Heart left ventricle (tissue), 16 donors: Measurements from ENCODE around the gene NRTN. TPM values are rescaled to one million over a fixed set of nuclear protein-coding genes. Genes with fewer than 3 reads are reported as not detected.
"Not testable (repeated sequence)": the region's sequence is repeated elsewhere in the genome, so short reads cannot be mapped to it uniquely, and the experiment has no call there.

Experiments
- ATAC-seq, 4 donors: fragments of 200-7000 bp; cut with Tn5 transposase; one replicate each; pipeline ENCODE4 v1.9.1; 2020 to 2022; ENCODE audit warnings: moderate library complexity in 4 of 4, mild to moderate bottlenecking in 3 of 4, moderate number of reproducible peaks in 1 of 4
- DNase-seq, 5 donors: peaks; one replicate each; pipeline ENCODE4 v3.0.0-alpha.2; 2020
- H3K27ac ChIP-seq, 12 donors: fragments of 200-600 bp; sonication (generic) in 4 of 12; one replicate each; pipeline versions ENCODE4 v1.5.0 to v1.8.0; 2016 to 2022; ENCODE audit warnings: mild to moderate bottlenecking in 2 of 12
- H3K27me3 ChIP-seq, 9 donors: fragments of 200-600 bp; sonication (generic) in 2 of 9; one replicate each; pipeline versions ENCODE4 v1.5.1 to v1.8.0; 2016 to 2022; ENCODE audit warnings: mild to moderate bottlenecking in 3 of 9
- H3K36me3 ChIP-seq, 9 donors: fragments of 200-600 bp; sonication (generic) in 2 of 9; one replicate each; pipeline versions ENCODE4 v1.5.0 to v1.8.0; 2018 to 2022; ENCODE audit warnings: mild to moderate bottlenecking in 2 of 9
- H3K4me1 ChIP-seq, 12 donors: fragments of 200-600 bp; sonication (generic) in 4 of 12; one replicate each; pipeline versions ENCODE4 v1.5.0 to v1.8.0; 2016 to 2022; ENCODE audit warnings: mild to moderate bottlenecking in 3 of 12
- H3K4me3 ChIP-seq, 12 donors: fragments of 200-600 bp; sonication (generic) in 4 of 12; one replicate each; pipeline versions ENCODE4 v1.5.0 to v1.8.0; 2017 to 2022; ENCODE audit warnings: mild to moderate bottlenecking in 9 of 12, moderate library complexity in 4 of 12
- H3K9me3 ChIP-seq, 12 donors: fragments of 200-600 bp; sonication (generic) in 4 of 12; one replicate each; pipeline versions ENCODE4 v1.5.0 to v1.8.0; 2016 to 2022; ENCODE audit warnings: mild to moderate bottlenecking in 1 of 12
- CTCF ChIP-seq, 12 donors: fragments of 200-600 bp; sonication (generic) in 4 of 12; IDR thresholded peaks; one replicate each; pipeline versions ENCODE4 v1.5.0 to v1.8.0; 2018 to 2022; ENCODE audit warnings: antibody characterized with exemption in 12 of 12, mild to moderate bottlenecking in 5 of 12
- POLR2A ChIP-seq, 2 donors: fragments of 450-650 bp; IDR thresholded peaks; one replicate each; pipeline ENCODE4 v1.6.1; 2017; ENCODE audit warnings: antibody characterized with exemption in 2 of 2, mild to moderate bottlenecking in 2 of 2, moderate library complexity in 2 of 2
- WGBS, 4 donors: extraction: QIAGEN DNeasy Blood & Tissue Kit in 2 of 4; methylation state at CpG; one replicate each; pipeline versions ENCODE4 v1.1.5 to v1.1.7; 2013 to 2018; 5-methylcytosine and 5-hydroxymethylcytosine counted together
- intact Hi-C, 10 donors: fragments of 100-400 bp; cut with DNase I; formaldehyde crosslinking; loops; one replicate each; pipeline versions ENCODE4 v1.11.1 to v1.14.2; 2022
- polyA plus RNA-seq, 2 donors: library from polyadenylated mRNA; stranded (reverse); fragments of 200-250 nt; gene quantifications; one replicate each; pipeline ENCODE4 v1.2.3, GENCODE V29; 2013
- total RNA-seq, 9 donors: library from RNA; depleted of rRNA in 2 of 9; stranded (reverse); fragments of >200 nt in 2 of 9; fragmentation: NEBNext Ultra II Directional in 3 of 9; extraction: Animal tissue kit (Norgen Biotek cat#: 25700) in 3 of 9; gene quantifications; one replicate each; pipeline versions ENCODE4 v1.1.0 to v1.2.4, GENCODE V29; 2016 to 2023
- donor health status: ischemic (EF 13 %, LVEDD 7.1; RV severe dilation, severe dysfunction).
- donor health status: healthy with polysubstance abuse.
- donor health status: DM: no; HTN: yes; CAD: no.
- donor health status: DM: no; HTN: no; CAD: no.
- donor health status: ischemic (EF 25% LVEDD 6.9; RV normal size, moderate dysfunction).
- donor health status: ischemic (EF 25% LVEDD 5.7; RV mildly dilated, moderate dysfunction).
- donor health status: healthy.
- donor health status: DM: yes; HTN: yes; CAD: no.
- donor health status: ischemic (EF 35%, LVEDD 5.7; RV mildly dilated, moderate dysfunction).
- donor health status: nonischemic (EF 11% LVEDD 7.7; RV severe dilation, severe dysfunction).
- donor health status: DM: yes; HTN: yes; CAD: no.
- donor health status: PGD.
- donor health status: ischemic (EF 29% LVEDD 5.4; RV normal size, mild dysfunction).
- donor health status: nonischemic (EF 23%, LVEDD 6.1; RV moderate dilation, normal function).

NRTN gene
- total and polyA plus RNA-seq, 11 donors, result 8.0 to 54.2 (median 18.2) TPM

- ATAC-seq (no peak), DNase-seq (no peak)
- no peaks in the 10 kb centered on the region for H3K36me3 ChIP-seq
- no peak overlapping the region for H3K4me3 ChIP-seq
- no peaks in the 10 kb centered on the region for H3K9me3 ChIP-seq
- no peak overlapping the region for H3K27ac ChIP-seq
- TF ChIP-seq CTCF (IDR thresholded peaks at IDR 0.05), result no peak
- TF ChIP-seq POLR2A (IDR thresholded peaks at IDR 0.05), result no peak
- no peaks in the 10 kb centered on the region for H3K4me1 ChIP-seq
- 63 to 71% (median 68%) methylated on average over 15 of the region's 15 CpGs for WGBS, 4 donors
- intact Hi-C loops, result loop anchor here in 1 of 10 donors (5.0 kb wide), 1 partner anchor 34 kb away; the partner anchor contains the start of gene FUT5
- H3K27me3 ChIP-seq, result no peaks in the 10 kb centered on the region
Measured at GRCh38 chr19:5837761-5838352, 33.0 kb downstream of the NRTN start.

DNA sequence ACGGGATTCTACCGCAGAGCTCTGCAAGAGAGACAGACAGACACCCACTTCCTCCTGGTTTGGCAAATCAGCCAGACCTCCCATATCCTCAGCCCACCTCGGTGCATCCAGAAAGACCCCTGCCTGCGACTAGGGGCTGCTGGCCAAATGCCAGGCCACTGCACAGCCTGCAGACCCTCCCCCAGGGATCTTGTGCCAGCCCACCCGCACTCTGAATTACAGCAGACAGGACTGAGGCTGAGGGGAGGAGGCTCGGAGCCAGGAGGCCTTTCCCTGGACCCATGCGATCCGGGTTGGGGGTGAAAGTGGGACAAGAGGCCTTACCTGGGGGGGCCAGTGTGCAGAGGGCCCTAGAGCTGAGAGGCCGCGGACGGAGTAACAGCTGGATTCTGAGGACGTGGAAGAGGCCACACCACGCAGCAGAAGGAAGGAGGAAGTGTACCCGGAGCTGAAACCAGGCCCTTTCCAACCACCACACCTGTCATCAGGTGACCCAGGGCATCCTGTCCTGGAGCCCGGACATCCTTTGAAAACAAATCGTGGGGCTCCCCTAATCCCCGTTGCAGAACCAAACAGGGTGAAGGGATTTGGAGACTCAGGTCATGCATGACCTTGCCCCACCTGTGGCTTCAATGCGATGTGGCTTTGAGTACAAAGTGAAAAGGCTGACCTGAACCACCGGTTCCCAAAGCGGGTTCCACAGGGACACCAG, 33.6 kb downstream of the NRTN start:
- ATAC-seq, result no peak
- DNase-seq, result no peak
- Histone ChIP-seq H3K27me3 (no peaks in the 10 kb centered on the region), H3K27ac (no peak overlapping the region), H3K9me3 (no peaks in the 10 kb centered on the region), H3K4me1 (no peaks in the 10 kb centered on the region), H3K36me3 (no peaks in the 10 kb centered on the region), H3K4me3 (no peak overlapping the region)
- 69 to 80% (median 73%) methylated on average over 20 of the region's 20 CpGs for WGBS, 4 donors
- intact Hi-C loops, result loop anchor here in 1 of 10 donors (5.0 kb wide), 1 partner anchor 34 kb away; the partner anchor contains the start of gene FUT5
- TF ChIP-seq CTCF (IDR thresholded peaks at IDR 0.05) (no peak), POLR2A (IDR thresholded peaks at IDR 0.05) (no peak)

DNA sequence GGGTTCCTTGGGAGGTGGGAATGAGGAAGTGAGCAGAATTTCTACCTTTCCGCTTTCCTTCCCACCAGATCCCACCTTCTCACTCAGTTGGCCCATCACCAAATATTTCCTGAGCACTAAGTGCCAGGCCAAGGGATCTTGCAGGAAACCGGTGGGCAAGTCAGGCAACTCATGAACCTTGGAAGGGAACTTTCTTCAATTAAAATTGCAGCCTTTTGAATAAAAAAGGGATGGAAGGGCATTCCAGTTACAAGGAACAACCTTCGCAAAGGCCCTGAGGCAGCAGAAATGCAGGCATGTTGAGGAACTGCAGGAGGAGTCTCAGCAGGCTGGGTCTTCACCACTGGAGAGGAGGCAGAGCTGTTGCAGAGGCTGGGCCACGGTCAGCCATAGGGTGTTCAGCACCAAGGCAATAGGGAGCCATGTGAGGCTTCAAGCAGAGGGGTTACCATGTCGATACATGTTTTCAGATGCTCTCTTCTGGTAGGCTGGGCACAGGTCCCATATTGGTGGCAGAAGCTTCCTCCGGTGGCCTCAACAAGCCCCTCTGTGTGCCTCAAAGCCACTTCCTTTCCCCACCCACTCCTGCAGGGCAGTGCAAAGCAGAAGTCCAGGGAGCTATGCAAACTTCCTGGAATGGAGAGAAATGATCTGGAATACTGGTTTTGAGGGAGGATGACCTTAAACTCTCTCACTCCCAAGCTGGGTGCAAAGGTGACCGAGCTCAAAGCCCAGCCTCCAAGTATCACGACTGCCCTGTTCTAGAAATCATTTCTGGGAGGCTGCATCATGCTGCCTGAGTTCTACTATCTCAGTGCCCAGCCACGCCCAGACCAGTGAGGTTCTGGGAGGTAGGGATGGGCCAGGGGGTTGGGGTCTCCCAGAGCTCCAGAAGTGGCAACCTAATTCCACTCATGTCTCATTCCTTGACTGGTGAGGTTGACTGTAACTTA, 34.5 kb downstream of the NRTN start, which contains the start of gene FUT6:
FUT6 (minus strand) TSS at position 638 of the 953 bp plus-strand sequence. CDS start 7,135 bp downstream, outside the sequence.
- H3K36me3 ChIP-seq, result no peaks in the 10 kb centered on the region
- no peak for ATAC-seq
- WGBS, 4 donors, result 77 to 86% (median 82%) methylated on average over 8 to 9 of the region's 9 CpGs
- no peak for TF ChIP-seq CTCF (IDR thresholded peaks at IDR 0.05)
- no peak for TF ChIP-seq POLR2A (IDR thresholded peaks at IDR 0.05)
- no peaks in the 10 kb centered on the region for H3K27me3 ChIP-seq
- H3K9me3 ChIP-seq, result no peaks in the 10 kb centered on the region
- no peaks in the 10 kb centered on the region for H3K4me1 ChIP-seq
- intact Hi-C loops, result loop anchor here in 1 of 10 donors (5.0 kb wide), 1 partner anchor 33 kb away; the partner anchor contains the start of gene FUT5
- no peak within 1 kb of the TSS for H3K4me3 ChIP-seq
- no peak within 1 kb of the TSS for H3K27ac ChIP-seq
- no peak for DNase-seq

GRCh38 chr19:5841735-5842111, 36.9 kb downstream of the NRTN start:
- intact Hi-C loops, H3K36me3 ChIP-seq, ATAC-seq, H3K9me3 ChIP-seq, H3K27me3 ChIP-seq, H3K27ac ChIP-seq, DNase-seq, H3K4me1 ChIP-seq, H3K4me3 ChIP-seq: not testable (repeated sequence)
- 74 to 84% (median 80%) methylated on average over 6 of the region's 6 CpGs for WGBS, 4 donors
